H1 (cell line): ENCODE results near the gene TMC6. TPM values are rescaled to one million over a fixed set of nuclear protein-coding genes. Genes with fewer than 3 reads are reported as not detected.
A peak's percentile ranks its signal among the peaks of the same experiment; 100 is the strongest.

ENCODE experiments used
- ASH2L ChIP-seq: fragments of 200-600, 300-600 bp; sonication (generic); IDR thresholded peaks from one replicate; pipeline ENCODE4 v1.7.1; 2017; ENCODE audit warnings: low read length
- ATF2 ChIP-seq: IDR thresholded peaks from 2 replicates; pipeline ENCODE4 v1.6.1; 2012; ENCODE audit warnings: low read length, inconsistent platforms
- BACH1 ChIP-seq: IDR thresholded peaks from 2 replicates; pipeline ENCODE4 v1.6.1; 2012; ENCODE audit warnings: low read length, improper control_type of control experiment
- CHD1 ChIP-seq: IDR thresholded peaks from 2 replicates; pipeline ENCODE4 v1.6.1; 2012; ENCODE audit warnings: low read depth, low read length, improper control_type of control experiment
- CREB1 ChIP-seq: IDR thresholded peaks from 2 replicates; pipeline ENCODE4 v1.6.1; 2012; ENCODE audit warnings: inconsistent platforms
- CTBP2 ChIP-seq: IDR thresholded peaks from 2 replicates; pipeline ENCODE4 v1.7.0; 2011; ENCODE audit warnings: borderline replicate concordance, mild to moderate bottlenecking, moderate library complexity, mixed read lengths, low read length; ENCODE audit not compliant: insufficient read depth, insufficient read length
- CTCF ChIP-seq, 3 experiments: IDR thresholded peaks; 1 replicate in 2 of 3; 2 replicates in 1 of 3; pipeline versions ENCODE4 v1.5.1 to v1.6.1; 2011; ENCODE audit warnings: low read length in 3 of 3, mild to moderate bottlenecking in 3 of 3, inconsistent platforms in 2 of 3, low read depth in 1 of 3, moderate library complexity in 1 of 3; ENCODE audit not compliant: insufficient read depth in 1 of 3; ENCODE audit errors: control extremely low read depth in 1 of 3
- EGR1 ChIP-seq: IDR thresholded peaks from 2 replicates; pipeline ENCODE4 v1.6.1; 2011; ENCODE audit warnings: low read depth, low read length, borderline replicate concordance
- FOSL1 ChIP-seq: IDR thresholded peaks from 2 replicates; pipeline ENCODE4 v1.6.1; 2011; ENCODE audit warnings: mild to moderate bottlenecking, low read depth, low read length, moderate library complexity; ENCODE audit not compliant: insufficient read depth
- GABPA ChIP-seq: IDR thresholded peaks from 2 replicates; pipeline ENCODE4 v1.6.1; 2011; ENCODE audit warnings: mild to moderate bottlenecking, low read length, moderate library complexity, borderline replicate concordance; ENCODE audit not compliant: insufficient read depth
- HDAC6 ChIP-seq: IDR thresholded peaks from one replicate; pipeline ENCODE4 v1.7.1; 2012; ENCODE audit warnings: low read depth, mild to moderate bottlenecking, inconsistent platforms, low read length, moderate library complexity
- NRF1 ChIP-seq: IDR thresholded peaks from 2 replicates; pipeline ENCODE4 v1.6.1; 2011; ENCODE audit warnings: mild to moderate bottlenecking, low read depth, low read length, improper control_type of control experiment
- PHF8 ChIP-seq: fragments of 200-600 bp; sonication (generic); conservative IDR thresholded peaks from 2 replicates; pipeline ENCODE4 v1.7.1; 2012; ENCODE audit warnings: low read depth, mild to moderate bottlenecking, inconsistent platforms, low read length, moderate library complexity
- POLR2A ChIP-seq, 2 experiments: IDR thresholded peaks; 1 replicate in 1 of 2; 2 replicates in 1 of 2; pipeline ENCODE4 v1.6.1; 2011; ENCODE audit warnings: low read depth in 2 of 2, low read length in 2 of 2, mild to moderate bottlenecking in 2 of 2; ENCODE audit errors: control extremely low read depth in 1 of 2
- RAD21 ChIP-seq, 2 experiments: IDR thresholded peaks in 1 of 2; conservative IDR thresholded peaks in 1 of 2; 2 replicates each; pipeline ENCODE4 v1.6.1; 2011; ENCODE audit warnings: low read depth in 2 of 2, low read length in 2 of 2, improper control_type of control experiment in 1 of 2, inconsistent platforms in 1 of 2, mild to moderate bottlenecking in 1 of 2, moderate library complexity in 1 of 2
- RXRA ChIP-seq: IDR thresholded peaks from 2 replicates; pipeline ENCODE4 v1.6.1; 2011; ENCODE audit warnings: low read depth, mild to moderate bottlenecking, low read length, moderate library complexity; ENCODE audit not compliant: insufficient read depth
- SAP30 ChIP-seq: fragments of 300-600 bp; sonication (generic); IDR thresholded peaks from 2 replicates; pipeline ENCODE4 v1.7.1; 2012; ENCODE audit warnings: low read length, moderate library complexity, mild to moderate bottlenecking, inconsistent platforms; ENCODE audit not compliant: insufficient read depth, insufficient replicate concordance
- SIX5 ChIP-seq: IDR thresholded peaks from 2 replicates; pipeline ENCODE4 v1.6.1; 2011; ENCODE audit warnings: mild to moderate bottlenecking, low read depth, low read length
- SP2 ChIP-seq: IDR thresholded peaks from 2 replicates; pipeline ENCODE4 v1.6.1; 2012; ENCODE audit warnings: mild to moderate bottlenecking, low read length, inconsistent platforms
- SRF ChIP-seq: IDR thresholded peaks from 2 replicates; pipeline ENCODE4 v1.6.1; 2011; ENCODE audit warnings: mild to moderate bottlenecking, low read depth, low read length, moderate library complexity
- TBP ChIP-seq: IDR thresholded peaks from 2 replicates; pipeline ENCODE4 v1.6.1; 2011; ENCODE audit warnings: low read depth, low read length, improper control_type of control experiment
- polyA plus RNA-seq, 7 experiments: library from polyadenylated mRNA; depleted of rRNA in 3 of 7; stranded (reverse) in 5 of 7; unstranded in 2 of 7; fragments of >200 nt in 5 of 7; fragments of 200-250 nt in 2 of 7; gene quantifications; 1 replicate in 5 of 7; 2 replicates in 1 of 7; 4 replicates in 1 of 7; pipeline versions ENCODE4 v1.2.1 to v1.2.3, GENCODE V29; 2011 to 2013; ENCODE audit warnings: missing spikeins in 2 of 7, mixed read lengths in 2 of 7
- total RNA-seq: library from RNA; stranded (reverse); fragmentation: NEBNext Ultra II Directional; extraction: Animal tissue kit (Norgen Biotek cat#: 25700); gene quantifications from 2 replicates; pipeline ENCODE4 v1.2.1, GENCODE V29; 2021

Gene TMC6
- total and polyA plus RNA-seq, 2 of the 8 experiments (the other 6 are each of a cell fraction or from before 2014, with no cell fraction given) = 39.4 to 77.6 TPM

- TF ChIP-seq ATF2 (no peak), RXRA (no peak), FOSL1 (no peak), RAD21 (IDR thresholded peaks at IDR 0.05 in 1 of 2, conservative IDR thresholded peaks at IDR 0.05 in 1 of 2; ENCODE audit: low read depth in 2 of 2, low read length in 2 of 2) (no peak), ASH2L (peak; percentile 14), SP2 (no peak), POLR2A (IDR thresholded peaks at IDR 0.05; ENCODE audit: control extremely low read depth in 1 of 2, low read depth in 2 of 2, low read length in 2 of 2) (0 out of 3 replicates have a peak, but pooled peaks of 1 of the 2 experiments have one; percentile 18), NRF1 (no peak), BACH1 (no peak), CTCF (IDR thresholded peaks at IDR 0.05; ENCODE audit: control extremely low read depth in 1 of 3, insufficient read depth in 1 of 3, low read depth in 1 of 3, low read length in 3 of 3) (no peak), PHF8 (no peak), TBP (peak; percentile 32; the same call in 1 of the 2 replicates), SRF (no peak), SAP30 (no peak), HDAC6 (no peak), SIX5 (no peak), CTBP2 (no peak), CREB1 (no peak; the same call in 1 of the 2 replicates), EGR1 (peak; percentile 26; the same call in 1 of the 2 replicates), CHD1 (no peak), GABPA (0 out of 2 replicates have a peak, but pooled peaks have one; percentile 38)
These were observed 39.8 kb upstream of the TMC6 start, which contains the start of gene SYNGR2 (continued) for GRCh38 chr17:78168242-78168902.
